Measurements from ENCODE around the gene TATDN2. TPM values are rescaled to one million over a fixed set of nuclear protein-coding genes. Genes with fewer than 3 reads are reported as not detected.
A peak's percentile ranks its signal among the peaks of the same experiment; 100 is the strongest.

The TATDN2 gene
- total RNA-seq, 1 donor from 2014 or later = 34.5 TPM

DNA sequence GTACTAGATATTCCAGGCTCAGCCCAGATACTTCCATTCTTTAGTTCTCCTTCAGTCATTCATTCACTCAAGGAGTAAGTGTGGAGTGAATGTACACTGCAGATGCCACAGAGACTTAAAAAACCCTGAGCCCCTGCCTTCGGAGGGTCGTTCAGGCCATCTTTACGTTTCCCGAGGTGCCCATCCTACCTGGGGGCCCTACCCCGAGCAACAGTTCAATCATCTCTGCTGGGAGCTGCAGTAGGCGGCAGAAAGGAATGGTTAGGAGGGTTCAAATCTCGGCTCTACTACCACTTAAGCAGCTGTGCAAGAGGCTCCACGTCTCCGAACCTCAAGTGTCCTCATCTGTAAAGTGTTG is 72.0 kb downstream of the TATDN2 start:
- H3K27me3 Mint-ChIP-seq = peaks cover 3% of the 10 kb centered on the region
- TF ChIP-seq, protein P1, sequence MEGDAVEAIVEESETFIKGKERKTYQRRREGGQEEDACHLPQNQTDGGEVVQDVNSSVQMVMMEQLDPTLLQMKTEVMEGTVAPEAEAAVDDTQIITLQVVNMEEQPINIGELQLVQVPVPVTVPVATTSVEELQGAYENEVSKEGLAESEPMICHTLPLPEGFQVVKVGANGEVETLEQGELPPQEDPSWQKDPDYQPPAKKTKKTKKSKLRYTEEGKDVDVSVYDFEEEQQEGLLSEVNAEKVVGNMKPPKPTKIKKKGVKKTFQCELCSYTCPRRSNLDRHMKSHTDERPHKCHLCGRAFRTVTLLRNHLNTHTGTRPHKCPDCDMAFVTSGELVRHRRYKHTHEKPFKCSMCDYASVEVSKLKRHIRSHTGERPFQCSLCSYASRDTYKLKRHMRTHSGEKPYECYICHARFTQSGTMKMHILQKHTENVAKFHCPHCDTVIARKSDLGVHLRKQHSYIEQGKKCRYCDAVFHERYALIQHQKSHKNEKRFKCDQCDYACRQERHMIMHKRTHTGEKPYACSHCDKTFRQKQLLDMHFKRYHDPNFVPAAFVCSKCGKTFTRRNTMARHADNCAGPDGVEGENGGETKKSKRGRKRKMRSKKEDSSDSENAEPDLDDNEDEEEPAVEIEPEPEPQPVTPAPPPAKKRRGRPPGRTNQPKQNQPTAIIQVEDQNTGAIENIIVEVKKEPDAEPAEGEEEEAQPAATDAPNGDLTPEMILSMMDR (IDR thresholded peaks at IDR 0.05; ENCODE audit: unreplicated experiment) = no peak
- DNase-seq (ENCODE audit: low spot score, unreplicated experiment) = no peak
- peaks cover 2% of the 10 kb centered on the region for H3K36me3 Mint-ChIP-seq (ENCODE audit: insufficient read depth)
- H3K27ac Mint-ChIP-seq = peak overlapping the region; percentile 95
- H3K4me1 Mint-ChIP-seq (ENCODE audit: low read depth) = peaks cover 11% of the 10 kb centered on the region
- no peaks in the 10 kb centered on the region for H3K9me3 Mint-ChIP-seq (ENCODE audit: low read depth)
- H3K4me3 Mint-ChIP-seq (ENCODE audit: low read depth) = peak overlapping the region; percentile 91

DNA sequence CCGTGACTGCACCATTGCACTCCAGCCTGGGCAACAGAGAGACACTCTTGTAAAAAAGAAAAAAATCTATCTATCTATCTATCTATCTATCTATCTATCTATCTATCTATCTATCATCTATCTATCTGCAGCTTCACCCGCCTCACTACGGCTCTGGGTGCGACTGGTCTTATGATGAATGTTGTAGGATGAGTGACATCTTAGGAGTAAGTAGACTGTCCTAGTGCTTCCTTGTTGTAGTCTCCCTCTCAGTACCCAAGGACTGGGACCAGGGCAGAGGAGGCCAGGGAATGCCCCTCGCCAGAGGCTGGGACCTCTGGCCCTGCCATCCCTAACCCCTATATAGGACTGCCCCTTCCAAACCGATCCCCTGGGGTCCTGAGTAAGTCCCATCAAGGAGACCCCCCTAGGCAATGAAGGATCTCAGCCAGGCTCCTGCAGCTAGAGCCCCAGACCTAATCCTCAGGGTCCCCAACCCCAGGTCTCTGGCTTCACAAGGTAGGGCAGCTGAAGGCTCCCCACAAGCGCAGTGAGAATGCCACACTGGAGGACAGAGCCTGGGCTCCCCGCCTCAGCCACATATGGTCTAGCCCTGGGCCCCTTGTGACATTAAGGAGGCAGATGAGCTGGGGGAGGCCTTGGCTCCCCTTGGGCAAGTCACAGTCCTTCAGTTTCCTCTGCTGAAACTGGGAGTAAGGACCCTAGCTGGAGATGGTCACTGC is 73.5 kb downstream of the TATDN2 start:
- Mint-ChIP-seq H3K27ac (peak overlapping the region; percentile 95), H3K36me3 (ENCODE audit: insufficient read depth) (peaks cover 2% of the 10 kb centered on the region), H3K4me1 (ENCODE audit: low read depth) (peaks cover 11% of the 10 kb centered on the region), H3K4me3 (ENCODE audit: low read depth) (peak overlapping the region; percentile 91), H3K27me3 (peaks cover 5% of the 10 kb centered on the region), H3K9me3 (ENCODE audit: low read depth) (no peaks in the 10 kb centered on the region)
- DNase-seq (ENCODE audit: low spot score, unreplicated experiment) = no peak
- TF ChIP-seq, protein P1 (IDR thresholded peaks at IDR 0.05; ENCODE audit: unreplicated experiment) = no peak

DNA sequence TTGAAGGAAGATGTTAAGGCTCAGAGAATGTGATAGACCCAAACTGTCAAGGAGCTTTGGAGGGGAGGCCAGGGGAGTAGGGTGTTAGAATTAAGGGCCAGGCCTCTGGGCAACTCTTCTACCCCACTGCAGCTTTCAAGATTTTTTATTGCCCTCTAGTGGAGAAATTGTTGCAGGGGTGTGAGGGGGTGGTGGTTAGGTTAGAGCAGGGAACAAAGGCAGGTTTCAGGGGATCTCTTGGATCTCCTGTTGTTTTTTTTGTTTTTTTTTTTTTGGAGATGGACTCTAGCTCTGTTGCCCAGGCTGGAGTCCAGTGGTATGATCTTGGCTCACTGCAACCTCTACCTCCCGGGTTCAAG is 74.1 kb downstream of the TATDN2 start:
- Mint-ChIP-seq H3K4me3 (ENCODE audit: low read depth) (no peak overlapping the region), H3K27me3 (peaks cover 6% of the 10 kb centered on the region), H3K27ac (peak overlapping the region; percentile 95), H3K9me3 (ENCODE audit: low read depth) (no peaks in the 10 kb centered on the region), H3K36me3 (ENCODE audit: insufficient read depth) (peaks cover 2% of the 10 kb centered on the region), H3K4me1 (ENCODE audit: low read depth) (peaks cover 11% of the 10 kb centered on the region)
- no peak for DNase-seq (ENCODE audit: low spot score, unreplicated experiment)
- TF ChIP-seq, protein P1 (IDR thresholded peaks at IDR 0.05; ENCODE audit: unreplicated experiment) = peak; percentile 29

DNA sequence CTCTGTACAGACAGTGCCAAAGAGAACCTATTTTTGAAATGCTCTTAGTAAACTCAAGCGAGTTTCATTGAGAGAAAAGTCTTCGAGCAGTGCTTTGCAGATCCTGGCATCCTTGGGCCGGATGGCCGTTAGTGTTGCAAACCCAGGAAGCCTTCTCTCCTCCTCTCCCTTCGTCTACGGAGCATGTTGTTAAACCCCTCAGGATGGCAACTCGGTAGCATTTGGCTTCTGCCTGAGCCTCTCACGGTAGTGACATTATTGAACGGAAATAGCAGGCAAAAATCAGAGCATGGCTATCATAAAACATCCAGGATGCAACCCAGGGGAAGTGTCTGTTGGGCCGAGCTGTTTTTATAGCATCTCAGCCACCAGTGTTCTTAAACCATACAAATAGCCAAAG is 79.3 kb downstream of the TATDN2 start:
- no peak for DNase-seq (ENCODE audit: low spot score, unreplicated experiment)
- H3K4me3 Mint-ChIP-seq (ENCODE audit: low read depth) = no peak overlapping the region
- H3K27me3 Mint-ChIP-seq = peaks cover 44% of the 10 kb centered on the region
- H3K27ac Mint-ChIP-seq = no peak overlapping the region
- TF ChIP-seq, protein P1 (IDR thresholded peaks at IDR 0.05; ENCODE audit: unreplicated experiment) = no peak
- H3K4me1 Mint-ChIP-seq (ENCODE audit: low read depth) = no peaks in the 10 kb centered on the region
- H3K9me3 Mint-ChIP-seq (ENCODE audit: low read depth) = no peaks in the 10 kb centered on the region
- no peaks in the 10 kb centered on the region for H3K36me3 Mint-ChIP-seq (ENCODE audit: insufficient read depth)

DNA sequence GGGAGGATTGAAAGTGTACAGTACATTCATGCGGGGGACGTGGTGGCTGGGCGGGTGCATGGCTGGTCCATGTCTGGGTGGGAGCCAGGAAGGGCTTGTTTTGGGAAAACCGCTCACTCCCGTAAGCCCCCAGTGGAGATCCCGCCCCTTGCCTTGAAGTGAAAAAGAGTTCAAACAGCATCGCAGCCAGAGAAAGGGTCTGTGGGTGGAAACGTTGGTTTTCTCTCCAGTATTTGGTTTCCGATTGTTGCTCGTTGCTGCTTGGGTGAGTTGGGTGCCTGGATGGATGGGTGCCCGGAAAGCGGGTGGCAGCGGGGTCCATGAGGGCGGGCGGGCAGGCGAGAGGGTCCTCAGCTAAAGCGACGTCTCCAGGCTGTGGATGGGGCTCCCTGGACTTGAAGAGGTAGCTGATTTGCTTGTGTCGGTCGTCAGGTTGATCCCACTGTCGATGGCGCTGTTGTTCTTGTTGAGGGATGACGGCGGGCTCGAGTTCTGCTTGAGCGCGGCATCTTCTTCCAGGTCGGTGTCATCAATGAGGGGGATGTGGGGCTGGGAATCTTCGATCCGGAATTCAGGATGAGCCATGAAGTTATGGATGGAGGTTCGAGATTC is 80.3 kb downstream of the TATDN2 start:
- no peak overlapping the region for H3K4me3 Mint-ChIP-seq (ENCODE audit: low read depth)

More for the DNA sequence above, 80.3 kb downstream of the TATDN2 start:
- H3K4me1 Mint-ChIP-seq (ENCODE audit: low read depth) = no peaks in the 10 kb centered on the region
- no peak for DNase-seq (ENCODE audit: low spot score, unreplicated experiment)
- H3K27ac Mint-ChIP-seq = no peak overlapping the region
- H3K36me3 Mint-ChIP-seq (ENCODE audit: insufficient read depth) = no peaks in the 10 kb centered on the region
- TF ChIP-seq, protein P1 (IDR thresholded peaks at IDR 0.05; ENCODE audit: unreplicated experiment) = no peak
- no peaks in the 10 kb centered on the region for H3K9me3 Mint-ChIP-seq (ENCODE audit: low read depth)
- peaks cover 46% of the 10 kb centered on the region for H3K27me3 Mint-ChIP-seq

Measured in progenitor cell of endocrine pancreas (in vitro differentiated cells).